ENCODE results near the gene OR2A14. TPM values are rescaled to one million over a fixed set of nuclear protein-coding genes. Genes with fewer than 3 reads are reported as not detected.
"Not testable (repeated sequence)": the region's sequence is repeated elsewhere in the genome, so short reads cannot be mapped to it uniquely, and the experiment has no call there.

Gene OR2A14
- total and polyA plus RNA-seq, 12 donors = not detected

DNA sequence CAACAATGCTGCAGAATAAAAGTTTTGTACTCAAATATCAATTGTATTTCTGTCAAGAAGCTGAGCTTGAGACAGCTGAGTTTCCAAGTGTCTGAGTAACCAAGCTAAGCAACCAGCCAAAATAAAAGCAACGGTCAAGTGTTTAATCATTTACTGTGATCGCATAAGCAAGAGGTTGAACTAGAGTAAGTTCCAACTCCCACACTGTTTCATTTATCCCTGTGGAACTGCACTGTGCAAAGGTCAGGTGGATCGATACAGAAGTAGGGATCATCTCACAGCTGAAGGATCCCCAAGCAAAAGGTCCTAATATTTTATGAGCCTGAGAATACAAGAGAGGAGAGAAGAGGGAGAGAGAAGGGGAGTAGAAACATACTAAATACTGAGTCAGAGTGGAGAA, 21.4 kb downstream of the OR2A14 start:
- WGBS, 2 donors = 92 to 95% methylated on average over 3 of the region's 3 CpGs
- Histone ChIP-seq H3K27ac (no peak overlapping the region), H3K9me3 (peaks cover 0 to 39% (median 22%) of the 10 kb centered on the region in 11 donors), H3K27me3 (no peaks in the 10 kb centered on the region), H3K4me1 (no peaks in the 10 kb centered on the region), H3K36me3 (no peaks in the 10 kb centered on the region), H3K4me3 (no peak overlapping the region)
- TF ChIP-seq CTCF (IDR thresholded peaks at IDR 0.05) = no peak
- intact Hi-C loops (cut with DNase I) = no loop called here
- no peak for DNase-seq
- no peak for ATAC-seq

- Histone ChIP-seq H3K4me1 (no peaks in the 10 kb centered on the region), H3K9me3 (peaks cover 0 to 62% (median 33%) of the 10 kb centered on the region in 11 donors), H3K4me3 (no peak overlapping the region), H3K27ac (no peak overlapping the region), H3K36me3 (no peaks in the 10 kb centered on the region), H3K27me3 (peaks cover 0 to under 1% (median 0%) of the 10 kb centered on the region in 7 donors)
- intact Hi-C loops (cut with DNase I) = no loop called here
- DNase-seq (no peak), ATAC-seq (no peak)
- WGBS, 2 donors = 66 to 80% methylated on average over 2 of the region's 2 CpGs
- no peak for TF ChIP-seq CTCF (IDR thresholded peaks at IDR 0.05)
Observed at GRCh38 chr7:144148224-144148827, 25.4 kb downstream of the OR2A14 start.

GRCh38 chr7:144158861-144159260, 35.9 kb downstream of the OR2A14 start:
- Histone ChIP-seq H3K4me1 (no peaks in the 10 kb centered on the region), H3K9me3 (peaks cover 0 to 12% (median 0%) of the 10 kb centered on the region in 11 donors), H3K4me3 (no peak overlapping the region), H3K36me3 (no peaks in the 10 kb centered on the region), H3K27ac (no peak overlapping the region), H3K27me3 (peaks cover 0 to 3% (median 0%) of the 10 kb centered on the region in 7 donors)
- 92 to 97% methylated on average over 1 of the region's 1 CpG for WGBS, 2 donors
- intact Hi-C loops (cut with DNase I) = no loop called here
- TF ChIP-seq CTCF (IDR thresholded peaks at IDR 0.05) = no peak
- ATAC-seq = no peak
- DNase-seq = no peak

- no peak overlapping the region for H3K27ac ChIP-seq
- H3K36me3 ChIP-seq = no peaks in the 10 kb centered on the region
- no peak overlapping the region for H3K4me3 ChIP-seq
- intact Hi-C loops (cut with DNase I) = no loop called here
- WGBS, 2 donors = 62 to 67% methylated on average over 2 of the region's 2 CpGs
- DNase-seq (no peak), ATAC-seq (no peak)
- H3K9me3 ChIP-seq = peaks cover 0 to 13% (median 0%) of the 10 kb centered on the region in 11 donors
- no peak for TF ChIP-seq CTCF (IDR thresholded peaks at IDR 0.05)
- peaks cover 0 to 3% (median 0%) of the 10 kb centered on the region in 7 donors for H3K27me3 ChIP-seq
- no peaks in the 10 kb centered on the region for H3K4me1 ChIP-seq
Observed at GRCh38 chr7:144164784-144165183, 41.8 kb downstream of the OR2A14 start.

- H3K27ac ChIP-seq; ATAC-seq; DNase-seq; intact Hi-C loops (cut with DNase I); H3K9me3 ChIP-seq; H3K27me3 ChIP-seq; H3K4me1 ChIP-seq; H3K36me3 ChIP-seq; H3K4me3 ChIP-seq: not testable (repeated sequence)
- 75 to 76% methylated on average over 4 of the region's 4 CpGs for WGBS, 2 donors
Observed at GRCh38 chr7:144171594-144172350, 48.8 kb downstream of the OR2A14 start.
